DMS 273 (cell line): ENCODE measurements around the gene ZP4.

Experiments used
- DNase-seq: peaks from one replicate; lab custom pipeline; 2025; ENCODE audit not compliant: unreplicated experiment; lab: John Stamatoyannopoulos, UW

The ZP4 gene, protein sequence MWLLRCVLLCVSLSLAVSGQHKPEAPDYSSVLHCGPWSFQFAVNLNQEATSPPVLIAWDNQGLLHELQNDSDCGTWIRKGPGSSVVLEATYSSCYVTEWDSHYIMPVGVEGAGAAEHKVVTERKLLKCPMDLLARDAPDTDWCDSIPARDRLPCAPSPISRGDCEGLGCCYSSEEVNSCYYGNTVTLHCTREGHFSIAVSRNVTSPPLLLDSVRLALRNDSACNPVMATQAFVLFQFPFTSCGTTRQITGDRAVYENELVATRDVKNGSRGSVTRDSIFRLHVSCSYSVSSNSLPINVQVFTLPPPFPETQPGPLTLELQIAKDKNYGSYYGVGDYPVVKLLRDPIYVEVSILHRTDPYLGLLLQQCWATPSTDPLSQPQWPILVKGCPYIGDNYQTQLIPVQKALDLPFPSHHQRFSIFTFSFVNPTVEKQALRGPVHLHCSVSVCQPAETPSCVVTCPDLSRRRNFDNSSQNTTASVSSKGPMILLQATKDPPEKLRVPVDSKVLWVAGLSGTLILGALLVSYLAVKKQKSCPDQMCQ

DNA sequence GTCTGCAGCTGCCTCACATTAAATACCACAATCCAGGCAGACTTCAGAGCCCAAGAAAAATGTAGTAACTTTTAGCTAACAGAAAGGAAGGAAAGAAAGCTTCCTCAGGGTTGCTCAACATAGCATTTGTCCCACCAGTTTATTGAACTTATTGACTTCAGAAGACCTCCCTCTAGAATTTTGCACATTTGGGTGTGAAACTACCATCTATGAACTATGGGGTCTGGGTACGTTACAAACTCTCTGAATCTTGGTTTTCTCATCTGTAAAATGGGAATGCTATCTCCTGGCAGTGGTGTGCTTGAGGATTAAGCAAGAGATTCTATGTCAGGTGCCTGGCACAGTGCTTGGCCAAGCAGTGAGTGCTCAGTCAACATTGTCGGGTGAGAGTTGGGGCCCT, at the start of gene ZP4:
Gene ZP4 (minus strand): TSS at position 101 of the 400 bp plus-strand sequence. CDS start 287 bp downstream, outside the sequence.
- no peak for DNase-seq

DNA sequence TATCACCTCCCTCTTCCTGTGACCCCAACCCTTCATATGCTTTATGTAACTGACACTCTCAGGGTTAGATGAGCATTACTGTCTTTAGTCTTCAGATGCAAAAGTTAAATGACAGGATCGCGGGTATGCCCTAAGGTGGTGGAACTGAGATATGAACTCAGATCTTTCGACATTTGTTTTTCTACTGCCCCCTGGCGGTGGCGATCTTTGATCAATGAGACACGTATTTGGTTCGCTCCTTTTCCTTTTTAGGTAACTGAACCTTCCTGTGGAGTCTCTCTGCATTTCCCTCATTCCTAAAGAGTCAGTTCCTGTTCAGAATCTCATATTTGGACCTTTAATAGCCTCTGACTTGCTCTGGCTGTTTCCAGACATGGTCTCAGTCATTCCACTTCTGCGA, 47.8 kb upstream of the ZP4 start:
- DNase-seq: no peak

DNA sequence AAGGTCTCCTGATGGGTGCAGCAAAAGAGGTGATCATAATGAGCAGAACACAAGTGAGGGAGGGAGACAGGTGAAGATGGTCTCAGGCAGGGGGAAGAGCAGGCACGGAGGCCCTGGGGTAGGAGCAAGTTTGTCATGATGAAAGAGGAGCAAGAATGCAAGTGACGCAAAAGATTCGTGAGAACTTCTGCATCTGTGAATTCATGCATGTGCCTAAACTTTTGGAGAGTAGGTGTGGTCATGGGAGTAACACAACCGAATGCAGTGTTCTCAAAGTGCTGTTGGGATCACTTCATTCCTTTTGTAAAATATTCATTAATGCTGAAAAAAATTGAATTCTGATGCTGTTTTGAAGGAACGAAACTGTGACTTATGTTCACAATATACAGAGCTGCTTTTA, 47.3 kb upstream of the ZP4 start:
- DNase-seq: no peak

DNA sequence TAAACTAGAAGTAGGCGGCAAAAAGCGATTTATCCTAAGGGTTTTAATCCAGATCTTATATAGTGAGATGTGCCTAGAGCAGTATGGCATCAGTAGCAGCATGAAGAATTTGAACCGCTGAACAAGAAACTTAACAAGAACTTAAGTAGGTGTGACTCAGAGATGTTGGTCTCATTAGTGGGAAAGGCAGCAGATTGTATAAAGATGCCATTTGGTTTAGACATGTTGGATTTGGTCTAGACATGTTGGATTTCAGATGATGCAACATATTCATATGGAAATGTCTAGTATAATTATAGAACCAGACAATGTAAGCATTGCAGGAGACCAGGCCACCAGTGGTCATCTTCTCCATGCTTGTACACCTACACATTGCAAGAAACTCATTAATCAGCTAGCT, 42.1 kb upstream of the ZP4 start:
- DNase-seq: peak; percentile 56

DNA sequence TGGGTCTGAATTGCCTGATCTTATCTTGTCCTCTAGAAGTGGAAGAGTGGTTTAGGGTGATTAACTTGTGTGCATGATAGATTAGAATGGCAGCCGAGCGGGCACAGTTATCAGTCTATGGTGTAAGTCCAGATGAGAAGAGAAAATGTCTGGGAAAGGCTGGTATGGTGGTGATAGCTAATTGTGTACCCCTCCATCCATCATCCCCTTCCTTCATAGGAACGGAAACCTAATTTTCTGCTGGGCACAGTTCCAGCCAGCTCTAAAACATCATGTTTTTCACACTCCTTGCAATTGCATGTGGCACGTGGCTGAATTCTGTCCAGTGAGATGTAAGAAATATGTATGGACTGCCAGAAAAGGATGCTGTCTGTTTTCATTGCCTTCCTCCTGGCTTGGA, 40.9 kb upstream of the ZP4 start:
- no peak for DNase-seq

DNA sequence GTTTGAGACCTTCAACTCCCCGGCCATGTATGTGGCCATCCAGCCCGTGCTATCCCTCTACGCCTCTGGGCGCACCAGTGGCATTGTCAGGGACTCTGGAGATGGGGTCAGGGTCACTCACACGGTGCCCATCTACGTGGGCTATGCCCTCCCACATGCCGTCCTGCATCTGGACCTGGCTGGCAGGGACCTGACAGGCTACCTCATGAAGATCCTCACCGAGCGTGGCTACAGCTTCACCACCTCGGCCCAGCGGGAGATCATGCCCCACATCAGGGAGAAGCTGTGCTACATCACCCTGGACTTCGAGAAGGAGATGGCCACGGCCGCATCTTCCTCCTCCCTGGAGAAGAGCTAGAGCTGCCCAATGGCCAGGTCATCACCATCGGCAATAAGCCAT, 36.5 kb upstream of the ZP4 start:
- DNase-seq: no peak

DNA sequence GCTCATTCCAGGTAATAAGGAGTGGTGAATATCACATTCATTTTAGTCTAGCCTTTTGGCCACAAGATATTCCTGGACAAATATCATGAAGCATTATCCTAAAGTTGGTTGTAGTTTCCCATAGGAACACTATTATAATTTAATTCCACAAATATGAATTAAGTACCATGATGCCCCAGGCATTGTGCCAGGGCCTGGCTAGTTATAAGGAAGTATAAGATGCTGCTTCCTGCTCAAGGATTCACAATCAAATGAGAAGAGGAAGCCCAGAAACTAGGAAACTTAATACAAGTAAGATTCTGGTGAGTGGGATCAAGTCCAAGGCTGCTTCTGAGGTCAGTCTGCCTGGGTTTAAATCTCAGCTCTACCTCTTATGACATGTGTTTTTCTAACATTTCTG, 30.6 kb upstream of the ZP4 start:
- no peak for DNase-seq

DNA sequence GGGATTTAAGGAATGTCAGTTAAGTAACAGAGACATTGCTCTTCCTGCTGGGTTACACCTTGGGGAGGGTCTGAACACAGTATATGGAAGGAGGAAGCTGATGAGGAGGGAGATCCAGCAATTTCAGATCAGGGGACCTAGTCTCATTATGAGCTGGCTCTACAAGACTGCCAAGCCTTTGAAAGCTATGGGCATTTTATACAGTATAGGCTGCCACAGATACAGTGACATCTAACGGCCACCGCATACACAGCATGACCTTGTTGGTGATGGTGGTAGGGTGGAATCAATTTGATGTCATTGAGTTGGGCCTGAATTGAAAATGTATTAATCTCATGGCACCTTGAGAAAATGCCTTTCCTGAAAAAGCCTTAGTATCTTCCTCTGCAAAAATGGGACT, 22.6 kb upstream of the ZP4 start:
- DNase-seq: no peak

DNA sequence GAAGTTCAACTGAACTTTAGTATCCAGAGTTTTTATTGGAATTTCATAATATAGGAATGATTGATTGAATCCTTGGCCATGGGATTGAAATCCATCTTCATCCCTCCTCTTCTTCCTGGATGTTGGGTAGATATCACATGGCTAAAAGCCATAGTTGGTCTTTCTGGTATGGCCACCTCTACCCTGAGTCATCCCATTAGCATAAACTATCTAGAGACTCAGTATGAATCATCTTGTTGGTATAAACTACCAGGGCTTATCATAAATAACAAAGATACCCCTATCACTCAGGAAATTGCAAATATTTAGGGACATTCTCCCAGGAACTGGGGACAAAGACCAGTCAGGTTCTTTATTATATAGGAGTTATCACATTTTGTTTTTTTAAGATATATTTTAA, 21.2 kb upstream of the ZP4 start:
- DNase-seq: no peak

DNA sequence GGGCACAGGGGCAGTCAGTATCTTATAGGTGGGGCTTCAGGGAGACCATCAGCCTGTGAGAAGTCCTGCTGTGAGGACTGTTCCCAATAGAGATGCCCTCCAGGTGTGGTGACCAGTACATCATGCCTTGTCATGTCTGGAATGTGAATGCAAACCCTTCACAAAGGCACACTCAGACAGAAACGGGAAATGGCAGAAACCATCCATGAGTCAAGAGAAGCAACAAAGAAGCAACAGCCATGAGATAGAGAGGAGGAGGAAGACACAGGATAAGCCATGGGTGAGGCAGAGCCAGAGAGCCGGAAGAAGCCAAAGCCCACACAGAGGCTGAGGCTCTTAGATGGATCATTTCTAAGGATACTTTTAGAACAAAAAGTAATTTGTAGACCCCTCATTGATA, 20.1 kb upstream of the ZP4 start:
- DNase-seq: no peak

DNA sequence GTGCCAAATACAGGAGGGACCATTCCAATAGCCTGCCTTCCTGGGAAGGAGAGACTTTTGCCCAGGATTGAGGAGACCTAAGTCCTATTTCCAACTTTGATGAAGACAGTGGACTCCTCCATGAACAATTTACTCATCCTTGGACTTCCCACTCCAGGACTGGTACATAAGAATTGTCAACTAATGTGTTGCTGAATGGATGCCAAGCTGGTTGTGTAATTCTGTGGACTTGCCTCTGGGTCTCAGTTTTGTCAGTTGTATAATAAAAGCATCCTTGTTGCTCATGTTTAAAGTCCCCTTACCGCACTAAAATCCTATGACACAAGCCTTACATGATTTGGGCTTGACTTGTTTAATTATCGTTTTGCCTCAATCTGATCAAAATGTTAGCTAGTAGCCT, 13.2 kb upstream of the ZP4 start:
- DNase-seq: no peak

DNA sequence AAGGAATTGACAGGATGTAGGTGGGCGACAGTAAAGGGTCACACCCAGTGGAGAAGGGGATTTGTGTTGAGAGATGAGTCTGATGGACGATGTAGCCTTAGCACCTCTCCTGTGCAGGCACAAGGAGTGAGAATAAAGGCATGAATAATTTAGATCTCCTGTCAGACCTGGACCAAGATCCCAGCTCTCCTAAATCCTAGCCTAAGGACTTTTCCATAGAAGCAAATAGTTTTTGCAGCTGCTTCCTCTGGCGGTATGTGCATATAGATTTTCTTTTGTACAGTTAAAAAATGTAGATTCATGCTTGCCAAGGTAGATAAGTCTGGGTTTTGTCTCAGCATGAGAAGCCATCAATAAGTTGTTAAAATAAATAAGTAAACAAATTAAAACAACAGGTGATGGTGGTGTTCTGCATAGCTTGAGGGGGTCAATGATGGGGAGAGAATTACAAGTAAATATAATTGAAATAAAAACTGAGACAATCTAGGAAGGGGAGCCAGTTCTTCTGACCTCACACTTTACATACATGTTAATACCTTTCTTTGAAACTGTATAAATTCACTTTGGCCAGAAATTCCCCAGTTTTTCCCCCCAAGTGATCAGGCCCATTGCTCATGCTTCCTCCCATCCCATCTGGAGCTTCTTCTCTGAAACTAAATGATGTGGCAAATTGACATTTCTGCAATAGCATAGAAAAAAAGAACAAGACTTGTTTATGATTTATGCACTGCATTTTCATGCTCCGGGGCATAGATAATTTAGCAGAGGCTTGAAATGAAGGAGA, 12.4 kb upstream of the ZP4 start:
- DNase-seq: no peak

DNA sequence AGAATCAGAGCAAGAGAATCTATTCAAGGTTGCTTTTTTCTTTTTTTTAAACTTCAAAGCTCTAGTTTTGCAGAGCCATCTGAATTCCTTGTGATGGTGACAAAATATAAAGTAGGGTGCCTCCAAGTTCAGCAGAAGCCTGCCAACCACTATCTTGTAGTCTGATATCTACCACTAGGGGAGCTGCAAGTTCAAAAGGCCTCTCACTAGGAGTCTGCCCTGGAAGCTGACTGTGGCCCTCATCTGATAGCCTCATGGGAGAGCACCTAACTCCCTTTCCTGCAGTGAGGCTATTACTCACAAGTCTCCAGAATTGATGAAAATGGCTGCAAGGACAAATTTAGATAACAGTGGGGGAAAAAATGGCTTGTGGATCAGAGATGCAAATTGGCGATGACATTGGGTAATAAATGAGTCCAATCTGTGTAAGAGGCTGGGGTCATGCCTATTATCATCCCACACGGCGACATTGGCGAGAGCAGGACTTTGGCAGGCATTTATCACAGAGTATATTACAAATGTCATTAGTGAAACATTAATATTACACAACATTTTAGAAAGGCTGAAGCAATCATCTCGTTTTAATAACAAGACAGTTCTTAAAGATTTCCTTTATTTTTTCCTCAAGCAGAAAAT, 10.7 kb upstream of the ZP4 start:
- DNase-seq: peak; percentile 66

DNA sequence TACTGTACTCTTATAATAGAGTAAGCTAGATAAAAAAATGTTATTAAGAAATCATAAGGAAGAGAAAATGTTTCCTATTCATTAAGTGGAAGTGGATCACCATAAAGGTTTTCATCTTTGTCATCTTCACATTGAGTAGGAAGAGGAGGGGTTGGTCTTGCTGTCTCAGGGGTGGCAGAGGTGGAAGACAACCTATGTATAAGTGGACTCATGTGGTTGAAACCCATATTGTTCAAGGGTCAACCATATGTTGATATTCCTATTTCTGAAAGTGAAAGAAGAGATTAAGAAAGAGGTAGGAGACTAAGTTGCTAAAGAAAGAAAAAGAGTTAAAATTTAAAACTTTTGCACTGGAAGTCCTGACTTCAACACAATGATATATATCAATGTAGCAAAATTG, 4.9 kb upstream of the ZP4 start:
- DNase-seq: no peak

DNA sequence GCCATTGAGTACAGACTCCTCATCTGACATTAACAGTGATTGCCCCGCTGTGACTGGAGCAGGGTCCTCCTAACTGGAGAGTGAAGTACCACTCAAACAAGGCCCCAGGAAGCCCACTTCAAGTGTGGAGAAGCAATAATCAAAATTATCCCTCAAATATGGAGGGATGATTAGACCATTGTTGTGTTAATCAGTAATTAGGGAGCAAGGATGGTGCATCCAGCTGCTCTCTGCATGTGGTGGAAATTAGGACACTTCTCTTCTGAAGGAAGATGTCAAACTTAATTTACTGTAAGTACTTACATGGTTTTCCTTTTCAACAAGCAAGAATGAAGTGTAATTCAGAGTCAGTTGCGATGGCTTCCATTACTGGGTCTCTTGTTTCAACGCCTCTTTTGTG, 3.4 kb upstream of the ZP4 start:
- DNase-seq: no peak

DNA sequence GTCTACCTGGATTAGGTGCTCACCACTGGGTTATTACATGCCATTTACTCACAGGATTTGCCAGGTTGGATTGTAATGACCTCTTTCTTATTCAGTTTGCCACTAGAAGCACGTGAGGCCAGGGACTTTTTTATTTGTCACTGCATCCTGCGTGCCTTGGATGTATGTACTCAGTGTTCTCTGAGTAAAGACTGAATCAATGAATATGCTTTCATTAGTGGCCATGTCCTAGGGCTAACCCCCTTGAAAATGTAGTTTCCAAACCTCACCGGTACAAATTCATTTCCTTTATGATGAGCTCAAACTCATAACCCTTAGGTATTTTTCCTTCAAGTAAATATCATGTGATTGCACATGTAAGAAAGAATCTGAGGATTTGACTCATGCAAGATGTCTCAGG, 1.3 kb upstream of the ZP4 start:
- DNase-seq: no peak

DNA sequence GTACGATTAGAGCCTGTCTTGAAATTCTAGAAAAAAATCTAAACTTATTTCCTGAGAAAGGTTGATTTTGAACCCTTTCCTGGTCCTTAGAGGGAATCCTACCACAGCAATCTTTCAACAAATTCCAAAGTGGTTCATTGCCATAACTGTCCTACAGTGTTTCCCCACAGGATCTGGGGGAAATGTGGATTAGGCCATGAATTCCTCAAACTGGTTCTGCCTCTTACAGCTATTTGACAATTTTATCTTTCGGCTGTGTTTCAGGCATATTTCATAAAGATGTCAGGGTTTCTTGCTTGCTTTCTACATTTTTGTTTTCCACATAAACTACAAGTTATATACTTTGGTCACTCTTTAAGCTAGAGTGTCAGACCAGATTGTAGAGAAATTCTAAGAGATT, 544 bp upstream of the ZP4 start:
- no peak for DNase-seq

DNA sequence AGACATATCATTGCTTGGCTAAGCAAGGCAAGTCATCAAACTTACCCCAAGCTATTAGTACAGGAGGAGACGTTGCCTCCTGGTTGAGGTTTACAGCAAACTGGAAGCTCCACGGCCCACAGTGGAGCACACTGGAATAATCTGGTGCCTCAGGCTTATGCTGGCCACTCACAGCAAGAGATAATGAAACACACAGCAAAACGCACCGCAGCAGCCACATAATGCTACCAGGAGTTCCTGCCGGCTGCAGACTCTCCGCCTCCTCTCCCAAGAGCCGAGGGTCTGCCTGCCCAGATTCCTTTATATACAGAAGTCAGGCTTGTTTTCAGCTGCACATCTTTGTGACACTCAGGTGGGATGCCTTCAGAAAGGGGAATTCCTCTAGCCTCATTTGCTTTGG, 306 bp downstream of the ZP4 start:
- DNase-seq: no peak

DNA sequence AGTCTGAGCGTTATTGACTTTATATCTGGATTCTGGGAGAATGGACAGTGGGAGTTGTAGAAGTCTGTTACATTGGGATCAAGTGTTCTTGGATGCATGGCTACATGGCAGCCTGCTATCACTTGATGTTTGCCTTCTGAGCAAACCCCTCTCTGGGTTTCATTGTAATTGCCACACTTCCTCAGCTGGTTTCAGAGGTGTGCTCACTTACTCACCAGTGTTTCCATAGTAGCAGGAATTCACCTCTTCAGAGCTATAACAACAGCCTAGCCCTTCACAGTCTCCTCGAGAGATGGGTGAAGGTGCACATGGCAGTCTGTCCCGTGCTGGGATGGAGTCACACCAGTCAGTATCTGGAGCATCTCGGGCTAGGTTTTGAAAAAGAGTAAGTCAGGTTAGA, 2.6 kb downstream of the ZP4 start:
- DNase-seq: no peak

DNA sequence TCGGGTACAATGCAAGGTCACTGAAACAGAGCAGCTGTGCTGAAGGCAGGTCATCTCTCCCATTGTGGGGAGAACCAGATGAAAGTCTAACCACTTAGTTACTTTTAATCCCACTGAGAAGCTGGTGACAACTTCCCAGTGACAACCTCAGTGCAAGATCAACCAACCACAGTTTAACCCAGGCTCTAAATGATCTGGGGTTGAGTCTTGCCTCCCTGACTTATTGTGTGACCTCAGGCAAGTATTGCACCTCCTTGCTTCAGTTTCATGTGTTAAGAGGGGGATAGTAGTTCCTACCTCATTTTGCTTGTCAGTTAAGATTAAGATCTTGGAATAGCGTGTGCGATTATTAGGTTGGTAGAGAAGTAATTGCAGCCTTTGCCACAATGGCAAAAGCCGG, 3.2 kb downstream of the ZP4 start:
- DNase-seq: no peak

DNA sequence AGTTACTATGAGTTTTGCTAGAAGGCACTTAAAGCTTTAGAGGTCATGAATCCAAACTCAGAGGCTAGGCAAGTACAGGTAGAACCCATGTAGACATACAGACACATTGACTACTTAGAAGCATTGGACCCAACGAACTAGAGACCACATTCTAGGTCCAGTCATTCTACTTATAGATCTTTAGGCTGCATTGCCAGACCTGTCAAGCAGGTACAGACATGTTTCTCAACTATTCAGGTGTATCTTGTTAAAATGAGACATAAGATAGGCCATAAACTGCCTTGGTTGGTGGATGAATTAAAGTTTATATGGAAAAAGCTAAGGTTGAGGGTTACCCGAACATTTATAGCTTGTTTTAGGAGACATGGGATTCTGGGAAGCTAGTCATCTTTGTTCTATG, 6.5 kb downstream of the ZP4 start:
- no peak for DNase-seq

DNA sequence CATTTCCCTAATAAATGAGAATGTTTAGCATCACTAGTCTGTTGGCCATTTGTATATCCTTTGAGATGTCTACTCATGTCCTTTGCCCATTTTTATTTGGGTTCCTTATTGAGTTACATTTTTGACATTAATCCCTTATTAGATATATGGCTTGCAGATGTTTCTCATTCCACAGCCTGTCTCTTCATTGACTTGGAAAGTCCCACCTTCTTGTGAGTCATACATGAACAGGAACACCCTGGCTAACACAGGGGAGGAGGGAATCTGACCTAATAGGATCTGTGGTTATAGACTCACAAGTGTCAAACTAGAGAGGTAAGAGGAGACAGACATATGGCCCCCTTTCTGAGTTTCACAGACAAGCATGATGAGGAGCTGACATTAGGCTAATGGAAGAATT, 11.5 kb downstream of the ZP4 start:
- no peak for DNase-seq
